ENCODE results near the gene EXOC1L.
A peak's percentile ranks its signal among the peaks of the same experiment; 100 is the strongest.

The EXOC1L gene

GRCh38 chr4:55834086-55834795 is 14.7 kb downstream of the EXOC1L start:
- no peak overlapping the region for H3K4me3 ChIP-seq (ENCODE audit: low read depth, low read length)
- H3K4me1 ChIP-seq (ENCODE audit: control insufficient read depth, insufficient read depth, low read length), result no peaks in the 10 kb centered on the region
- ChIA-PET POLR2A (no interaction called here), CTCF (interaction anchor here (0.5 kb wide), 1 partner anchor 19 kb away, joined by 4 read pairs; no protein-coding TSS in a partner anchor)
- no peak overlapping the region for H3K27ac ChIP-seq (ENCODE audit: extremely low read depth, low read depth, low read length)
- no peaks in the 10 kb centered on the region for H3K9me3 ChIP-seq (ENCODE audit: control insufficient read depth, insufficient read depth, low read depth, low read length)
- no peaks in the 10 kb centered on the region for H3K36me3 ChIP-seq (ENCODE audit: control insufficient read depth in 2 of 2, insufficient read depth in 1 of 2, low read length in 2 of 2)
- no peak for TF ChIP-seq ZBTB6 (tag by site-specific recombination; IDR thresholded peaks at IDR 0.05)
- no peak for TF ChIP-seq KLF16 (tag by site-specific recombination; IDR thresholded peaks at IDR 0.05)
- TF ChIP-seq ZNF184 (tag by site-specific recombination; IDR thresholded peaks at IDR 0.05), result no peak
- TF ChIP-seq ZNF426 (tag by site-specific recombination; IDR thresholded peaks at IDR 0.05), result no peak
- no peak for TF ChIP-seq ZNF175 (tag by site-specific recombination; IDR thresholded peaks at IDR 0.05)
- no peak for TF ChIP-seq KLF8 (tag by site-specific recombination; IDR thresholded peaks at IDR 0.05)

- CTCF ChIA-PET, result no interaction called here
These were observed 18.3 kb downstream of the EXOC1L start for GRCh38 chr4:55837903-55838302.

GRCh38 chr4:55838356-55838755 is 18.8 kb downstream of the EXOC1L start:
- no peaks in the 10 kb centered on the region for H3K4me1 ChIP-seq (ENCODE audit: control insufficient read depth, insufficient read depth, low read length)
- ChIA-PET POLR2A (no interaction called here), CTCF (no interaction called here)
- H3K4me3 ChIP-seq (ENCODE audit: low read depth, low read length), result no peak overlapping the region
- no peak for TF ChIP-seq ZNF513 (tag by site-specific recombination; IDR thresholded peaks at IDR 0.05)
- TF ChIP-seq IKZF3 (tag by site-specific recombination; IDR thresholded peaks at IDR 0.05), result no peak
- no peak for TF ChIP-seq ZNF488 (tag by site-specific recombination; IDR thresholded peaks at IDR 0.05)
- TF ChIP-seq ZNF548 (tag by site-specific recombination; IDR thresholded peaks at IDR 0.05), result no peak
- TF ChIP-seq ZNF677 (tag by site-specific recombination; IDR thresholded peaks at IDR 0.05), result no peak
- TF ChIP-seq ZNF639 (tag by site-specific recombination; IDR thresholded peaks at IDR 0.05), result no peak
- TF ChIP-seq ZNF692 (tag by site-specific recombination; IDR thresholded peaks at IDR 0.05), result no peak
- TF ChIP-seq ZBTB10 (tag by site-specific recombination; IDR thresholded peaks at IDR 0.05), result no peak
- no peak for TF ChIP-seq ZNF24 (tag by site-specific recombination; IDR thresholded peaks at IDR 0.05)
- no peak for TF ChIP-seq ZNF561 (tag by site-specific recombination; IDR thresholded peaks at IDR 0.05; ENCODE audit: borderline replicate concordance)
- no peaks in the 10 kb centered on the region for H3K9me3 ChIP-seq (ENCODE audit: control insufficient read depth, insufficient read depth, low read depth, low read length)
- H3K27ac ChIP-seq (ENCODE audit: extremely low read depth, low read depth, low read length), result no peak overlapping the region
- no peaks in the 10 kb centered on the region for H3K36me3 ChIP-seq (ENCODE audit: control insufficient read depth in 2 of 2, insufficient read depth in 1 of 2, low read length in 2 of 2)

More at GRCh38 chr4:55837903-55838302, 18.3 kb downstream of the EXOC1L start:
- no peaks in the 10 kb centered on the region for H3K4me1 ChIP-seq (ENCODE audit: control insufficient read depth, insufficient read depth, low read length)
- no peak overlapping the region for H3K4me3 ChIP-seq (ENCODE audit: low read depth, low read length)
- no peaks in the 10 kb centered on the region for H3K36me3 ChIP-seq (ENCODE audit: control insufficient read depth in 2 of 2, insufficient read depth in 1 of 2, low read length in 2 of 2)
- no peak overlapping the region for H3K27ac ChIP-seq (ENCODE audit: extremely low read depth, low read depth, low read length)
- TF ChIP-seq ZNF404 (tag by site-specific recombination; IDR thresholded peaks at IDR 0.05) (no peak), SETDB1 (IDR thresholded peaks at IDR 0.05; ENCODE audit: insufficient read length, low read length) (peak; percentile 36)
- no peaks in the 10 kb centered on the region for H3K9me3 ChIP-seq (ENCODE audit: control insufficient read depth, insufficient read depth, low read depth, low read length)
- POLR2A ChIA-PET, result no interaction called here
